ENCODE measurements around the gene VEPH1.

Gene VEPH1

GRCh38 chr3:157220883-157221282 is 282.3 kb downstream of the VEPH1 start:
- no peaks in the 10 kb centered on the region for H3K36me3 ChIP-seq
- no peaks in the 10 kb centered on the region for H3K9me3 ChIP-seq (ENCODE audit: severe bottlenecking)
- no peak for DNase-seq
- H3K27ac ChIP-seq: no peak overlapping the region
- H3K27me3 ChIP-seq (ENCODE audit: insufficient read depth, low read depth, severe bottlenecking): no peaks in the 10 kb centered on the region
- H3K4me3 ChIP-seq (ENCODE audit: low read depth, low read length): no peak overlapping the region
- TF ChIP-seq, protein P1, sequence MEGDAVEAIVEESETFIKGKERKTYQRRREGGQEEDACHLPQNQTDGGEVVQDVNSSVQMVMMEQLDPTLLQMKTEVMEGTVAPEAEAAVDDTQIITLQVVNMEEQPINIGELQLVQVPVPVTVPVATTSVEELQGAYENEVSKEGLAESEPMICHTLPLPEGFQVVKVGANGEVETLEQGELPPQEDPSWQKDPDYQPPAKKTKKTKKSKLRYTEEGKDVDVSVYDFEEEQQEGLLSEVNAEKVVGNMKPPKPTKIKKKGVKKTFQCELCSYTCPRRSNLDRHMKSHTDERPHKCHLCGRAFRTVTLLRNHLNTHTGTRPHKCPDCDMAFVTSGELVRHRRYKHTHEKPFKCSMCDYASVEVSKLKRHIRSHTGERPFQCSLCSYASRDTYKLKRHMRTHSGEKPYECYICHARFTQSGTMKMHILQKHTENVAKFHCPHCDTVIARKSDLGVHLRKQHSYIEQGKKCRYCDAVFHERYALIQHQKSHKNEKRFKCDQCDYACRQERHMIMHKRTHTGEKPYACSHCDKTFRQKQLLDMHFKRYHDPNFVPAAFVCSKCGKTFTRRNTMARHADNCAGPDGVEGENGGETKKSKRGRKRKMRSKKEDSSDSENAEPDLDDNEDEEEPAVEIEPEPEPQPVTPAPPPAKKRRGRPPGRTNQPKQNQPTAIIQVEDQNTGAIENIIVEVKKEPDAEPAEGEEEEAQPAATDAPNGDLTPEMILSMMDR (IDR thresholded peaks at IDR 0.05; ENCODE audit: low read depth, low read length): no peak

DNA sequence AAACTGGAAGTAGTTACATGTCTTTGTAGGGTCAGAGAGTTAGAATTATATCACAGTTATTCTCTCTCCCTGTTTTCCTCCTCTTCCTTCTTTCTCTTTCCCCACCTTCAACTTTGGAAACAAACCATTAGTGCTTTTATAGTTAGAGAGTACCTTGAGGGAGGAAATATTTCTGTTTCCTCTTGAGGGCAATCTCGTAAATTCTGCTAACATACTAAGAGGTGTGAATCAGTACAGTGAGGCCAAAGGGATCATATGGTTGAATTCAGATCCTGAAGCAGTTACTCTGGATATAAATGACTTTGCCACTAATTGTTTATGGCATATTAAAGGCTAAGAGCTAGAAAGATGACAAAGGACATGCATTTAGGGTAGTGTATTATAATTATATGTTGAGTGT is 283.0 kb downstream of the VEPH1 start:
- TF ChIP-seq, protein P1 (IDR thresholded peaks at IDR 0.05; ENCODE audit: low read depth, low read length): no peak
- no peaks in the 10 kb centered on the region for H3K9me3 ChIP-seq (ENCODE audit: severe bottlenecking)

DNA sequence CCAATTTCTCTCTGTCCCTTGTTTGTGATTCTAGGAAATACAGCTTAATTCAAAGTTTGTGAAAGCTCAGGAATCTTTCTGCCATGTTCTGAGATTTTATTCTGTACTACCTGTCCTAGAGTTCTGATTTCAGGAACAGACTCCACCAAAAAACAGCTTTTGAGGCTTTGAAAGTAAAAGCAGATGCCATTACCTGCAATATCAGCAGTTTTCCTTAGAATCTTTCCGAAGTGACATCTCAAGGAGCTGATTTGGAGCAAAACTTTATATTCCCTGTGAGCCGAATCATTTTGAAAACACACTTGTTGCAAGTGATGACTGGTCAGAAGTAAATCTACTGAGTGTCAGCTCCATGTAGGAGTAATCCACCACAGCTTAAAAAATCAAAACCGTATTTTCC is 284.0 kb downstream of the VEPH1 start:
- H3K36me3 ChIP-seq: no peaks in the 10 kb centered on the region
- H3K27ac ChIP-seq: no peak overlapping the region
- no peaks in the 10 kb centered on the region for H3K27me3 ChIP-seq (ENCODE audit: insufficient read depth, low read depth, severe bottlenecking)
- no peaks in the 10 kb centered on the region for H3K9me3 ChIP-seq (ENCODE audit: severe bottlenecking)
- no peak for DNase-seq
- no peak overlapping the region for H3K4me3 ChIP-seq (ENCODE audit: low read depth, low read length)
- TF ChIP-seq, protein P1 (IDR thresholded peaks at IDR 0.05; ENCODE audit: low read depth, low read length): no peak

More for the DNA sequence above, 283.0 kb downstream of the VEPH1 start:
- Histone ChIP-seq H3K27ac (no peak overlapping the region), H3K4me3 (ENCODE audit: low read depth, low read length) (no peak overlapping the region), H3K36me3 (no peaks in the 10 kb centered on the region), H3K27me3 (ENCODE audit: insufficient read depth, low read depth, severe bottlenecking) (no peaks in the 10 kb centered on the region)
- no peak for DNase-seq
